ENCODE measurements around the gene MILR1.

DNA sequence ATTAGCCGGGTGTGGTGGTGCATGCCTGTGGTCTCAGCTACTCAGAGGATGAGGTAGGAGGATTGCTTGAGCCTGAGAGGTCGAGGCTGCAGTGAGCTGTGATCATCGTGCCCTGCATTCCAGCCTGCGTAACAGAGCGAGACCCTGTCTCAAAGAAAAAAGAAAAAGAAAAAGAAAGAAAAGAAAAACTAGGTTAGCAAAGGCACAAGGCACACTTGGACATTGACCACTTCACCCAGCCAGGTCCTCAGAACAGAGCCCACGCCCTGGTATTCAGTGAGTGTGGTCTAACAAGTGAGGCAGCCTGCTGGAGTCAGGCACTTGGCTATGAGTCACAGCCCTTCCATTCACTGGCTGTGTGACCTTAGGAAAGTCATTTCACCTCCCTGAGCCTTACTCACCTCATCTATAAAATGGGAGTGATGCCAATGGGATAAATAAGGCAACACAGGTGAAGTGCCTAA lies 10.4 kb downstream of the MILR1 start:
- TF ChIP-seq, protein P1, sequence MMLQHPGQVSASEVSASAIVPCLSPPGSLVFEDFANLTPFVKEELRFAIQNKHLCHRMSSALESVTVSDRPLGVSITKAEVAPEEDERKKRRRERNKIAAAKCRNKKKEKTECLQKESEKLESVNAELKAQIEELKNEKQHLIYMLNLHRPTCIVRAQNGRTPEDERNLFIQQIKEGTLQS (IDR thresholded peaks at IDR 0.05) = no peak
- no peak for TF ChIP-seq ZNF274 (IDR thresholded peaks at IDR 0.05; ENCODE audit: low read depth, low read length)
- TF ChIP-seq, protein P2, sequence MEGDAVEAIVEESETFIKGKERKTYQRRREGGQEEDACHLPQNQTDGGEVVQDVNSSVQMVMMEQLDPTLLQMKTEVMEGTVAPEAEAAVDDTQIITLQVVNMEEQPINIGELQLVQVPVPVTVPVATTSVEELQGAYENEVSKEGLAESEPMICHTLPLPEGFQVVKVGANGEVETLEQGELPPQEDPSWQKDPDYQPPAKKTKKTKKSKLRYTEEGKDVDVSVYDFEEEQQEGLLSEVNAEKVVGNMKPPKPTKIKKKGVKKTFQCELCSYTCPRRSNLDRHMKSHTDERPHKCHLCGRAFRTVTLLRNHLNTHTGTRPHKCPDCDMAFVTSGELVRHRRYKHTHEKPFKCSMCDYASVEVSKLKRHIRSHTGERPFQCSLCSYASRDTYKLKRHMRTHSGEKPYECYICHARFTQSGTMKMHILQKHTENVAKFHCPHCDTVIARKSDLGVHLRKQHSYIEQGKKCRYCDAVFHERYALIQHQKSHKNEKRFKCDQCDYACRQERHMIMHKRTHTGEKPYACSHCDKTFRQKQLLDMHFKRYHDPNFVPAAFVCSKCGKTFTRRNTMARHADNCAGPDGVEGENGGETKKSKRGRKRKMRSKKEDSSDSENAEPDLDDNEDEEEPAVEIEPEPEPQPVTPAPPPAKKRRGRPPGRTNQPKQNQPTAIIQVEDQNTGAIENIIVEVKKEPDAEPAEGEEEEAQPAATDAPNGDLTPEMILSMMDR (IDR thresholded peaks at IDR 0.05 in 2 of 3, conservative IDR thresholded peaks at IDR 0.05 in 1 of 3; ENCODE audit: borderline replicate concordance in 1 of 3, insufficient read depth in 1 of 3, low read depth in 2 of 3, low read length in 2 of 3) = no peak
- no peak for TF ChIP-seq POLR2AphosphoS5 (IDR thresholded peaks at IDR 0.05; ENCODE audit: low read depth, low read length)
- no peak for TF ChIP-seq POLR2A (IDR thresholded peaks at IDR 0.05; ENCODE audit: borderline replicate concordance, extremely low read depth, insufficient read depth, insufficient read length)
- TF ChIP-seq EZH2phosphoT487 (IDR thresholded peaks at IDR 0.05; ENCODE audit: borderline replicate concordance) = no peak
- TF ChIP-seq, protein P3, sequence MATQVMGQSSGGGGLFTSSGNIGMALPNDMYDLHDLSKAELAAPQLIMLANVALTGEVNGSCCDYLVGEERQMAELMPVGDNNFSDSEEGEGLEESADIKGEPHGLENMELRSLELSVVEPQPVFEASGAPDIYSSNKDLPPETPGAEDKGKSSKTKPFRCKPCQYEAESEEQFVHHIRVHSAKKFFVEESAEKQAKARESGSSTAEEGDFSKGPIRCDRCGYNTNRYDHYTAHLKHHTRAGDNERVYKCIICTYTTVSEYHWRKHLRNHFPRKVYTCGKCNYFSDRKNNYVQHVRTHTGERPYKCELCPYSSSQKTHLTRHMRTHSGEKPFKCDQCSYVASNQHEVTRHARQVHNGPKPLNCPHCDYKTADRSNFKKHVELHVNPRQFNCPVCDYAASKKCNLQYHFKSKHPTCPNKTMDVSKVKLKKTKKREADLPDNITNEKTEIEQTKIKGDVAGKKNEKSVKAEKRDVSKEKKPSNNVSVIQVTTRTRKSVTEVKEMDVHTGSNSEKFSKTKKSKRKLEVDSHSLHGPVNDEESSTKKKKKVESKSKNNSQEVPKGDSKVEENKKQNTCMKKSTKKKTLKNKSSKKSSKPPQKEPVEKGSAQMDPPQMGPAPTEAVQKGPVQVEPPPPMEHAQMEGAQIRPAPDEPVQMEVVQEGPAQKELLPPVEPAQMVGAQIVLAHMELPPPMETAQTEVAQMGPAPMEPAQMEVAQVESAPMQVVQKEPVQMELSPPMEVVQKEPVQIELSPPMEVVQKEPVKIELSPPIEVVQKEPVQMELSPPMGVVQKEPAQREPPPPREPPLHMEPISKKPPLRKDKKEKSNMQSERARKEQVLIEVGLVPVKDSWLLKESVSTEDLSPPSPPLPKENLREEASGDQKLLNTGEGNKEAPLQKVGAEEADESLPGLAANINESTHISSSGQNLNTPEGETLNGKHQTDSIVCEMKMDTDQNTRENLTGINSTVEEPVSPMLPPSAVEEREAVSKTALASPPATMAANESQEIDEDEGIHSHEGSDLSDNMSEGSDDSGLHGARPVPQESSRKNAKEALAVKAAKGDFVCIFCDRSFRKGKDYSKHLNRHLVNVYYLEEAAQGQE (IDR thresholded peaks at IDR 0.05; ENCODE audit: low read depth) = no peak

All from HCT116 (cell line).